Type B pancreatic cell (in vitro differentiated cells): ENCODE results near the gene HS2ST1. TPM values are rescaled to one million over a fixed set of nuclear protein-coding genes. Genes with fewer than 3 reads are reported as not detected.
"Not testable (repeated sequence)": the region's sequence is repeated elsewhere in the genome, so short reads cannot be mapped to it uniquely, and the experiment has no call there.

Experiments
- DNase-seq: peaks from one replicate; pipeline ENCODE4 v3.0.0; 2021; ENCODE audit warnings: mixed read lengths; ENCODE audit not compliant: unreplicated experiment; ENCODE audit errors: extremely low spot score
- H3K27ac Mint-ChIP-seq: 2 replicates; pipeline ENCODE4 v1.8.0; 2021; ENCODE audit warnings: mild to moderate bottlenecking, mixed read lengths
- H3K27me3 Mint-ChIP-seq: 2 replicates; pipeline ENCODE4 v1.8.0; 2021; ENCODE audit warnings: mixed read lengths
- H3K36me3 Mint-ChIP-seq: 2 replicates; pipeline ENCODE4 v1.8.0; 2021; ENCODE audit warnings: mixed read lengths
- H3K4me1 Mint-ChIP-seq: one replicate; pipeline ENCODE4 v1.8.0; 2021; ENCODE audit warnings: mixed read lengths; ENCODE audit not compliant: unreplicated experiment
- H3K4me3 Mint-ChIP-seq: 2 replicates; pipeline ENCODE4 v1.8.0; 2021; ENCODE audit warnings: mild to moderate bottlenecking, mixed read lengths
- H3K9me3 Mint-ChIP-seq: 2 replicates; pipeline ENCODE4 v1.8.0; 2021; ENCODE audit warnings: mixed read lengths
- CTCF ChIP-seq: fragments of 200-600 bp; sonication (generic); conservative IDR thresholded peaks from 2 replicates; pipeline ENCODE4 v1.5.0; 2021; ENCODE audit warnings: antibody characterized with exemption, mild to moderate bottlenecking
- total RNA-seq: library from RNA; stranded (reverse); gene quantifications from 2 replicates; pipeline ENCODE4 v1.2.1, GENCODE V29; 2021; ENCODE audit warnings: low replicate concordance

HS2ST1 gene
- total RNA-seq, 1 donor from 2014 or later, result 40.3 TPM

GRCh38 chr1:86987446-86987845 lies 73.0 kb downstream of the HS2ST1 start:
- no peak for DNase-seq
- TF ChIP-seq CTCF, result no peak
- H3K4me3 Mint-ChIP-seq, result no peak overlapping the region
- H3K27me3 Mint-ChIP-seq, result no peaks in the 10 kb centered on the region
- peaks cover 8% of the 10 kb centered on the region for H3K36me3 Mint-ChIP-seq
- H3K27ac Mint-ChIP-seq, result no peak overlapping the region
- peaks cover under 1% of the 10 kb centered on the region for H3K4me1 Mint-ChIP-seq
- H3K9me3 Mint-ChIP-seq, result peaks cover 8% of the 10 kb centered on the region

GRCh38 chr1:86988835-86989234 lies 74.4 kb downstream of the HS2ST1 start:
- H3K4me3 Mint-ChIP-seq, result no peak overlapping the region
- peaks cover 13% of the 10 kb centered on the region for H3K4me1 Mint-ChIP-seq
- DNase-seq, result no peak
- no peak overlapping the region for H3K27ac Mint-ChIP-seq
- no peaks in the 10 kb centered on the region for H3K36me3 Mint-ChIP-seq
- no peak for TF ChIP-seq CTCF
- H3K9me3 Mint-ChIP-seq, result no peaks in the 10 kb centered on the region
- no peaks in the 10 kb centered on the region for H3K27me3 Mint-ChIP-seq

- H3K4me1 Mint-ChIP-seq, result peaks cover 18% of the 10 kb centered on the region
- not testable (repeated sequence) for H3K27me3 Mint-ChIP-seq, DNase-seq, H3K27ac Mint-ChIP-seq, H3K36me3 Mint-ChIP-seq, H3K9me3 Mint-ChIP-seq, H3K4me3 Mint-ChIP-seq
These were observed 75.3 kb downstream of the HS2ST1 start for GRCh38 chr1:86989690-86990089.

GRCh38 chr1:86990826-86991225 lies 76.4 kb downstream of the HS2ST1 start:
- Mint-ChIP-seq H3K4me1 (peaks cover 22% of the 10 kb centered on the region), H3K36me3 (no peaks in the 10 kb centered on the region), H3K9me3 (peaks cover 5% of the 10 kb centered on the region), H3K27me3 (no peaks in the 10 kb centered on the region), H3K27ac (no peak overlapping the region), H3K4me3 (no peak overlapping the region)
- no peak for TF ChIP-seq CTCF
- DNase-seq, result no peak

- Mint-ChIP-seq H3K4me3 (no peak overlapping the region), H3K27ac (no peak overlapping the region)
These were observed 77.2 kb downstream of the HS2ST1 start for GRCh38 chr1:86991549-86992186.

GRCh38 chr1:86992861-86993260 lies 78.4 kb downstream of the HS2ST1 start:
- no peak overlapping the region for H3K4me3 Mint-ChIP-seq
- TF ChIP-seq CTCF, result no peak
- no peaks in the 10 kb centered on the region for H3K36me3 Mint-ChIP-seq
- no peaks in the 10 kb centered on the region for H3K27me3 Mint-ChIP-seq
- peaks cover 5% of the 10 kb centered on the region for H3K9me3 Mint-ChIP-seq
- peaks cover 22% of the 10 kb centered on the region for H3K4me1 Mint-ChIP-seq
- H3K27ac Mint-ChIP-seq, result peak overlapping the region; percentile 79
- DNase-seq, result no peak

More at GRCh38 chr1:86991549-86992186, 77.2 kb downstream of the HS2ST1 start:
- Mint-ChIP-seq H3K4me1 (peaks cover 22% of the 10 kb centered on the region), H3K27me3 (no peaks in the 10 kb centered on the region), H3K36me3 (no peaks in the 10 kb centered on the region), H3K9me3 (peaks cover 5% of the 10 kb centered on the region)
- TF ChIP-seq CTCF, result no peak
- DNase-seq, result no peak
